Measurements from ENCODE around the gene C1QTNF9.

DNA sequence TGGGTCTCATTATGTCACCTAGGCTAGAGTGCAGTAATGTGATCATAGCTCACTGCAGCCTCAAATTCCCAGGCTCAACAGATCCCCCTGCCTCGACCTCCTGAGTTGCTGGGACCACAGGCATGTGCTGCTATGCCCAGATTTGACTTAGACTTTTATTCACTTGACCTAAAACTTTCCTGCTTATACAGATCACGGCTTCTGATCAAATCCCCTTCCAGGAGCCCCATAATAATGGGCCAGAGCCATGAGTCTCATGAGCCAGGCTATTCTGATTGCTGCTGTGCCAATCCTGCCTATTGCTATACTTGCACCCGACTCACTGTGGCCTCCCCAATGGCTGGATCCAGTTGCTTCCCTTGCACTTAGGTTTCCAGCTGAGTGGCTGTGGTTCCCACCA lies 42.0 kb downstream of the C1QTNF9 start:
- TF ChIP-seq, protein P1, sequence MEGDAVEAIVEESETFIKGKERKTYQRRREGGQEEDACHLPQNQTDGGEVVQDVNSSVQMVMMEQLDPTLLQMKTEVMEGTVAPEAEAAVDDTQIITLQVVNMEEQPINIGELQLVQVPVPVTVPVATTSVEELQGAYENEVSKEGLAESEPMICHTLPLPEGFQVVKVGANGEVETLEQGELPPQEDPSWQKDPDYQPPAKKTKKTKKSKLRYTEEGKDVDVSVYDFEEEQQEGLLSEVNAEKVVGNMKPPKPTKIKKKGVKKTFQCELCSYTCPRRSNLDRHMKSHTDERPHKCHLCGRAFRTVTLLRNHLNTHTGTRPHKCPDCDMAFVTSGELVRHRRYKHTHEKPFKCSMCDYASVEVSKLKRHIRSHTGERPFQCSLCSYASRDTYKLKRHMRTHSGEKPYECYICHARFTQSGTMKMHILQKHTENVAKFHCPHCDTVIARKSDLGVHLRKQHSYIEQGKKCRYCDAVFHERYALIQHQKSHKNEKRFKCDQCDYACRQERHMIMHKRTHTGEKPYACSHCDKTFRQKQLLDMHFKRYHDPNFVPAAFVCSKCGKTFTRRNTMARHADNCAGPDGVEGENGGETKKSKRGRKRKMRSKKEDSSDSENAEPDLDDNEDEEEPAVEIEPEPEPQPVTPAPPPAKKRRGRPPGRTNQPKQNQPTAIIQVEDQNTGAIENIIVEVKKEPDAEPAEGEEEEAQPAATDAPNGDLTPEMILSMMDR (IDR thresholded peaks at IDR 0.05), result no peak
- no peak for TF ChIP-seq POLR2A (IDR thresholded peaks at IDR 0.05)
